ENCODE results near the gene SLC44A4.
A peak's percentile ranks its signal among the peaks of the same experiment; 100 is the strongest.
"Not testable (repeated sequence)": the region's sequence is repeated elsewhere in the genome, so short reads cannot be mapped to it uniquely, and the experiment has no call there.

SLC44A4 gene

GRCh38 chr6:31907158-31907813 lies 28.5 kb upstream of the SLC44A4 start:
- TF ChIP-seq POLR2A (IDR thresholded peaks at IDR 0.05; ENCODE audit: low read length) = no peak
- DNase-seq = no peak

GRCh38 chr6:31906727-31907126 lies 27.9 kb upstream of the SLC44A4 start:
- not testable (repeated sequence) for DNase-seq

- DNase-seq = no peak
- TF ChIP-seq GATA1 (IDR thresholded peaks at IDR 0.05; ENCODE audit: low read depth, low read length) = no peak
- TF ChIP-seq POLR2A (IDR thresholded peaks at IDR 0.05; ENCODE audit: low read length) = no peak
Observed at GRCh38 chr6:31906122-31906521, 27.3 kb upstream of the SLC44A4 start.

DNA sequence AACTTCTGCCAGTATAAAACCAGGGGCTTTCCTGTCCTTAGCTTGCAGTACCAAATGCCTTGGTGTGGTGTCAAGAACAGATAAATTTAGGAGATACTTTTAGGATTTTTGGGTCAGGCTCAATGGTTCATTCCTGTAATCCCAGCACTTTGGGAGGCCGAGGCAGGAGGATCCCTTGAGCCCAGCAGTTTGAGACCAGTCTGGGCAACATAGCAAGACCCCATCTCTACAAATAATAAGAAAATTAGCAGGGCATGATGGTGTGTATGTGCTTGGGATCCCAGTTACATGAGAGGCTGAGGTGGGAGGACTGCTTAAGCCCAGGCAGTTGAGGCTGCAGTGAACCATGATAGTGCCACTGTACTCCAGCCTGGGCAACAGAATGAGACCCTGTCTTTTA lies 26.2 kb upstream of the SLC44A4 start:
- TF ChIP-seq POLR2A (IDR thresholded peaks at IDR 0.05; ENCODE audit: low read length) (no peak), GATA1 (IDR thresholded peaks at IDR 0.05; ENCODE audit: low read depth, low read length) (no peak)
- no peak for DNase-seq

- peak; percentile 44 to 57 for DNase-seq
- no peak for TF ChIP-seq GATA1 (IDR thresholded peaks at IDR 0.05; ENCODE audit: low read depth, low read length)
- no peak for TF ChIP-seq POLR2A (IDR thresholded peaks at IDR 0.05; ENCODE audit: low read length)
Observed at GRCh38 chr6:31903957-31904356, 25.2 kb upstream of the SLC44A4 start.

GRCh38 chr6:31901953-31902643 lies 23.3 kb upstream of the SLC44A4 start, which contains the start of gene ZBTB12:
ZBTB12 (minus strand) TSS chr6:31902086; CDS start chr6:31901305, 781 bp downstream.
- TF ChIP-seq GATA1 (IDR thresholded peaks at IDR 0.05; ENCODE audit: low read depth, low read length) = no peak
- peak; percentile 64 for TF ChIP-seq POLR2A (IDR thresholded peaks at IDR 0.05; ENCODE audit: low read length)

GRCh38 chr6:31901415-31901952 lies 22.7 kb upstream of the SLC44A4 start:
- no peak for TF ChIP-seq GATA1 (IDR thresholded peaks at IDR 0.05; ENCODE audit: low read depth, low read length)
- TF ChIP-seq POLR2A (IDR thresholded peaks at IDR 0.05; ENCODE audit: low read length) = no peak
- DNase-seq = peak; percentile 52 to 55

More at GRCh38 chr6:31901953-31902643, 23.3 kb upstream of the SLC44A4 start, which contains the start of gene ZBTB12:
- DNase-seq = peak; percentile 79 to 81

DNA sequence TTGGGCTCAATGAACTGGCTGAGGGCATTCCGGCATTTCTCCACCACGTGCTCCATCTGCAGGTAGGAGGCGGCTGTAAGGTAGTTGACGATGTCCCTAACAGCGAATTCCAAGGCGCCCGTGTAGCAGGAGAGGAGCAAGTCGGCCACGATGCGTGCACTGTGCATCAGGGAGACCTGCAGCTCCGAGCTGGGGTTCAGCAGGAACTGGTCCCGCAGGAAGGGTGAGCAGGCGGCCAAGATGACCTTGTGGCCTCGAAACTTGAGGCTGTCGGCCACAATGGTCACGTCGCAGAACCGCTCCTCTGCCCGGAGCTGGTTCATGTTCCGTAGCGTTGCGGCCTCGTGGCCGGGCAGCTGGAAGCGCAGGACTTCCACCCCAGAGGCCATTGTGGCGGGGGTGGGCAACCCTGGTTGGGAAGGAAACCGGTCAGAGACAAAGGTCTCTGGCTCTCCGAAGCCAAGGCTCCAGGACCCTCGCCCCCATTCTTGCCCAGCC lies 22.2 kb upstream of the SLC44A4 start:
- TF ChIP-seq POLR2A (IDR thresholded peaks at IDR 0.05; ENCODE audit: low read length) (no peak), GATA1 (IDR thresholded peaks at IDR 0.05; ENCODE audit: low read depth, low read length) (no peak)

DNA sequence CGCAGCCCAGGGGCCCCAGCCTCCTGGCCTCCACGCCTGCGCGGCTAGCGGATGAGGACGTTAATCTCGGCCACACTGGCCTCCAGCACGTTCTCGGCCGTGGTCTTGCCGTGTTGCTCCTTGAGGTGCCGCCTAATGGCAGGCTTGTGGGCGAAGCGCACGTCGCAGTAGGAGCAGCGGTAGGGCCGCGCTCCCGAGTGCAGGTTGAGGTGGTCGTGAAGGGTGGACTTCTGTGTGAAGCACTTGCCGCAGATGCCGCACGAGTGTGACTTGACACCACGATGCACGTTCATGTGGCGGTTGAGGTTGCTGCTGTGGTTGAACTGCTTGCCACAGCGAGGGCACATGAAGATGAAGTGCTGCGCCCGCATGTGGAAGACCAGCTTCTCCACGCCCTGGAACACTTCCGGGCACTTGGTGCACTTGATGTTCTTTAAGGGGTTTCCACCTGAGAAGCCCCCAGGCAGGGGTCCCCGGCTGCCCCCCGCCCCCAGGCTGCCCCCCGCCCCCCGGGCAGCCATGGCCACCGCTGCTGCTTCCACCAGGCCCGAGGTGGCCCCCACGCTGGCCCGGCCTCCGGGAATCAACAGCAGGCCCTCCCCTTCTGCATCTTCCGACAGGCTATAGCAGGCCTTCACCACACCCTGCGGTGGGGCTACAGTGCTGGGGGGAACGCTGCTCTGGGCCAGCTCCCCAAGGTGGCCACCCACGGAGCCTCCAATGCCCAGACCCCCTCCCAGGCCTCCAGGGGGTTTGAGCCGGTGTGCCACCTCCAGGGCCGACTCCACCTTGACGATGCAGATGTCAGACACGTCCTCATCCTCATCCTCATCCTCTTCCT lies 21.3 kb upstream of the SLC44A4 start:
- peak in 1 of 2 experiments; percentile 23 for DNase-seq

More for the DNA sequence above, 22.2 kb upstream of the SLC44A4 start:
- no peak for DNase-seq

DNA sequence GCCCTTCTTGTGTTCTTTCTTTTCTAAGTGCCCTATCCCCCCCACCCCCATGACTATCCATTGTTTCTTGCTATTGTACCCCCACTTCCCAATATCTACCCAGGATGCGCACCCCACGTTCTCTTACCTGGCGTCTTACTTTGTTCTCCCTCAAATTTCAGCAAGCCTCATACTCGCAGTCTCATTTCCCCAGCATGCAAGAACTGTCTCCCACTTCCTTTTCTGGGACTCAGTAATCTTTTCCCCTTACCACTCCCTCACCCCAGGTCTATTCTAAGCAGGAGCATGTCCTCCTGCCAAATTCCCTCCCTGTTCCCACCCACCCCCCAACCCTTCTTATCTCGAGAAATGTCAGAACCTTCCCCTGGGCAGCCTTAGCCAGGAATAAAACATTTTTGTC lies 20.4 kb upstream of the SLC44A4 start:
- TF ChIP-seq POLR2A (IDR thresholded peaks at IDR 0.05; ENCODE audit: low read length) = no peak
- no peak for TF ChIP-seq GATA1 (IDR thresholded peaks at IDR 0.05; ENCODE audit: low read depth, low read length)
- DNase-seq = no peak

More for the DNA sequence above, 21.3 kb upstream of the SLC44A4 start:
- no peak for TF ChIP-seq POLR2A (IDR thresholded peaks at IDR 0.05; ENCODE audit: low read length)
- no peak for TF ChIP-seq GATA1 (IDR thresholded peaks at IDR 0.05; ENCODE audit: low read depth, low read length)

DNA sequence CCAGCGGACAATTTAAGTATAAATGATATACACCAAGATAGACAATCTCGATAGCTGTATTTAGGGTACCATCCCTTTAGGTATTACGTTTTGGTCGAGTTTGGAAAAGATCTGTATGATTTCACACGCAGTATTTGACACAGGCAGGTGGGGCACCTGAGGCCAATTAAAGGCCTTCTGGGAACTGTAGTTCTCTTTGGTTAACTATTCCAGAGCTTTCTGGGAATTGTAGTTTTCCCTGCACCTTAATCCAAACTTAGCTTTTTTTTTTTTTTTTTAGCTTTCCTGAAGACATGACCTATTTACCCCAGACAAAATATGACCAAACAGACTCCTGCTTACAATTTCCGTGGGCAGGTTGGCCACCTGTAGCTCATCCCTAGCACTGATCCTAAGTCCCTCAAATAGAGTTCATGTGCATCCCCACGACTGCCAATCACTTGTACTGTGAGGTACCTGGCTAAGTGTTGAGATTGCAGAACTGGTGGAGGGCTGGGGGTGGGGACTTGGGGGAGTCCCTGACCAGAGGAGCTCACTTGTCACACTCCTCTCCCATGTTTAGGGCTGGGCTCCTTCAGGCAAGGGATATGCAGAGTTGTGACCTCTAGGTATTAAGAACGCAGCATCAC lies 19.7 kb upstream of the SLC44A4 start:
- TF ChIP-seq POLR2A (IDR thresholded peaks at IDR 0.05; ENCODE audit: low read length) (no peak), GATA1 (IDR thresholded peaks at IDR 0.05; ENCODE audit: low read depth, low read length) (no peak)
- peak; percentile 69 to 79 for DNase-seq

DNA sequence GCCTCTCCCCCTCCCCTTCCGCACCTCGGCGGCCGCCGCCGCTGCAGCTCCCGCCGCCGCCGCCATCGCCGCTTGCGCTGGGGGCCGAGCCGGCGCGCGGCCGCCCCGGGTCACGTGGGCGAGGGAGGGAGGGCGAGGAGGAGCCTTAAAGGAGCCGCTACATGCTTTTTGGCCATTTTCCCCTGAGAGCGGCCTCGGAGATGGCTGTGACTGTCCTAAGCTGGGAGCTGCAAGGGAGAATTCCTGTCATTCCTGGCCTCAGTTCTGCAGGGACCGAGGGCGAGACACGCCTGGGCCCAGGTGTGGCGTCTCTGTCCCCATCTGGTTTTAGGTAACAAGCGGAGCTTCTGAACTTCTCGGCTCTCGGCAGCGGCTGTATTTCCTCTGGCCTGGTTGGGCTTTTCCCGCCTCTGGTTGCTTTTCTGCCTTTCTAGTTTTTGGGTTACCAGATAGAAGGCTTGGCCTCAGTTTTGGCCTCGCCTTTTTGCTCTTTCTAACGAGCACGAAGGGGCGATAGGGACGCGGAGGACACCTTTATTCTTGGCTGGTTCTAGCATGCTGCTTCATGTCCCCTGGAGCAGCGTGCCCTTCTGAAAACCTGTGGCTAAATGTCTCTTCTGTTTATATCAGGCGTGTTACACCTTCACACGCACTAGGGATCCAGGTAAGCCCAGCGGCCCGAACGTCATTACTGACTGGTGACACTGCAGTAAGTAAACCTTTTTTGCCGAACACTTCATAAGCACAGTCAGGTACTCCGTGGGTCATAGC lies 19.0 kb upstream of the SLC44A4 start, which contains the start of gene EHMT2:
EHMT2 (minus strand) TSS at position 87 of the 771 bp plus-strand sequence; CDS start at position 66, 21 bp downstream.
- DNase-seq = peak; percentile 89 to 93
- TF ChIP-seq GATA1 (IDR thresholded peaks at IDR 0.05; ENCODE audit: low read depth, low read length) (no peak), POLR2A (IDR thresholded peaks at IDR 0.05; ENCODE audit: low read length) (peak; percentile 81)
